Body of pancreas (tissue), 4 donors: Measurements from ENCODE around the gene XPO1.

Experiments used
- POLR2A ChIP-seq, 3 donors: fragments of 450-650 bp; IDR thresholded peaks; one replicate each; pipeline ENCODE4 v1.6.1; 2016; ENCODE audit warnings: antibody characterized with exemption in 3 of 3, mild to moderate bottlenecking in 2 of 3
- TF ChIP-seq, protein P1 (sequence below), 7 experiments: fragments of 450-650 bp in 4 of 7; fragments of 200-600 bp in 3 of 7; sonication (generic) in 3 of 7; IDR thresholded peaks; one replicate each; pipeline ENCODE4 v1.5.1; 2016 to 2019; ENCODE audit warnings: antibody characterized with exemption in 7 of 7

DNA sequence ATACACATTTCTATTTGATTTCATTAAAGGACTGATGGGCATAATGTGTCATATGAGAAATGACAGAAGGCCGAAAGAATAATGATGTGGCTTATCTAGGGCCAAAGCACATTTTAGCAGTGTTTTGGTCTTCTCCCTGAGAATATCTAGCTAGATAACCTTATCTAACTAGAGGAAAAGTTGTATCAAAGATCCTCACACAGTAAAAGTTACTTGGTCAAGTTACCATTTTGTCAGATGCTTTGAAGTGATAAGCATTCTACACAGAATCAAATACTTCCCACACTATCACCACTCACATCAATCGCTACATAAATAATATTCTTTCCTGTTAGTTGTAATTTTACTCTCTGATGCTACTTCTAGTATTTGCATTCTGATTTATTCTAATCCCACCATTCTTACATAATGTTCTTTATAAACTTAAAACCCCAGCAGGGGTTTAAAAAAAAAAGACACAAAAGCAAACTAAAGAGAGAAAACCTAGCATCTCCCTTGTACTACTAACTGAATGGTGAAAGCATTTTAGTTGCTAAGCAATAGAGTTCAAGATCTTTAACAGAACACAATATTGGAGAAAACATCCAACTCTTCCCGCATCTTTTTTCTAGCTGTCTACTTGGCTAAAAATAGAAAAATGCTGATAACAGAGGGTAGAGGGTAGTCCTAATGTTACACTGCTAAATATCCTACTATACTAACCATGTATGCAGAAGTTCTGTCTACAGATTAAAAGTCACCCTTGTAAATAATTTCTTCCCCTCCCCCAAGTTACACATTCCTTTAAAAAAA lies 8.0 kb downstream of the XPO1 start:
- TF ChIP-seq, protein P1, sequence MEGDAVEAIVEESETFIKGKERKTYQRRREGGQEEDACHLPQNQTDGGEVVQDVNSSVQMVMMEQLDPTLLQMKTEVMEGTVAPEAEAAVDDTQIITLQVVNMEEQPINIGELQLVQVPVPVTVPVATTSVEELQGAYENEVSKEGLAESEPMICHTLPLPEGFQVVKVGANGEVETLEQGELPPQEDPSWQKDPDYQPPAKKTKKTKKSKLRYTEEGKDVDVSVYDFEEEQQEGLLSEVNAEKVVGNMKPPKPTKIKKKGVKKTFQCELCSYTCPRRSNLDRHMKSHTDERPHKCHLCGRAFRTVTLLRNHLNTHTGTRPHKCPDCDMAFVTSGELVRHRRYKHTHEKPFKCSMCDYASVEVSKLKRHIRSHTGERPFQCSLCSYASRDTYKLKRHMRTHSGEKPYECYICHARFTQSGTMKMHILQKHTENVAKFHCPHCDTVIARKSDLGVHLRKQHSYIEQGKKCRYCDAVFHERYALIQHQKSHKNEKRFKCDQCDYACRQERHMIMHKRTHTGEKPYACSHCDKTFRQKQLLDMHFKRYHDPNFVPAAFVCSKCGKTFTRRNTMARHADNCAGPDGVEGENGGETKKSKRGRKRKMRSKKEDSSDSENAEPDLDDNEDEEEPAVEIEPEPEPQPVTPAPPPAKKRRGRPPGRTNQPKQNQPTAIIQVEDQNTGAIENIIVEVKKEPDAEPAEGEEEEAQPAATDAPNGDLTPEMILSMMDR (IDR thresholded peaks at IDR 0.05), result no peak
- no peak for TF ChIP-seq POLR2A (IDR thresholded peaks at IDR 0.05)
